Mammary epithelial cell (primary cell): ENCODE data around the gene SERPINB1.

Experiments
- EZH2 ChIP-seq: IDR thresholded peaks from 2 replicates; pipeline ENCODE4 v1.6.1; 2012; ENCODE audit warnings: low read length, inconsistent platforms, borderline replicate concordance
- TF ChIP-seq, protein P1 (sequence below), 2 donors: IDR thresholded peaks in 1 of 2; conservative IDR thresholded peaks in 1 of 2; 2 replicates each; pipeline ENCODE4 v1.5.1; 2011 to 2012; ENCODE audit warnings: inconsistent platforms in 2 of 2, low read length in 2 of 2, mild to moderate bottlenecking in 2 of 2, control low read depth in 1 of 2, low read depth in 1 of 2; ENCODE audit not compliant: insufficient read depth in 1 of 2; ENCODE audit errors: extremely low read depth in 1 of 2

- TF ChIP-seq, protein P1, sequence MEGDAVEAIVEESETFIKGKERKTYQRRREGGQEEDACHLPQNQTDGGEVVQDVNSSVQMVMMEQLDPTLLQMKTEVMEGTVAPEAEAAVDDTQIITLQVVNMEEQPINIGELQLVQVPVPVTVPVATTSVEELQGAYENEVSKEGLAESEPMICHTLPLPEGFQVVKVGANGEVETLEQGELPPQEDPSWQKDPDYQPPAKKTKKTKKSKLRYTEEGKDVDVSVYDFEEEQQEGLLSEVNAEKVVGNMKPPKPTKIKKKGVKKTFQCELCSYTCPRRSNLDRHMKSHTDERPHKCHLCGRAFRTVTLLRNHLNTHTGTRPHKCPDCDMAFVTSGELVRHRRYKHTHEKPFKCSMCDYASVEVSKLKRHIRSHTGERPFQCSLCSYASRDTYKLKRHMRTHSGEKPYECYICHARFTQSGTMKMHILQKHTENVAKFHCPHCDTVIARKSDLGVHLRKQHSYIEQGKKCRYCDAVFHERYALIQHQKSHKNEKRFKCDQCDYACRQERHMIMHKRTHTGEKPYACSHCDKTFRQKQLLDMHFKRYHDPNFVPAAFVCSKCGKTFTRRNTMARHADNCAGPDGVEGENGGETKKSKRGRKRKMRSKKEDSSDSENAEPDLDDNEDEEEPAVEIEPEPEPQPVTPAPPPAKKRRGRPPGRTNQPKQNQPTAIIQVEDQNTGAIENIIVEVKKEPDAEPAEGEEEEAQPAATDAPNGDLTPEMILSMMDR (conservative IDR thresholded peaks at IDR 0.05 in 1 of 2, IDR thresholded peaks at IDR 0.05 in 1 of 2; ENCODE audit: extremely low read depth in 1 of 2, insufficient read depth in 1 of 2, low read depth in 1 of 2, low read length in 2 of 2) = no peak
- TF ChIP-seq EZH2 = no peak
These were observed 37.8 kb downstream of the SERPINB1 start for GRCh38 chr6:2803731-2804429.
